ENCODE measurements around the gene CYB561.

DNA sequence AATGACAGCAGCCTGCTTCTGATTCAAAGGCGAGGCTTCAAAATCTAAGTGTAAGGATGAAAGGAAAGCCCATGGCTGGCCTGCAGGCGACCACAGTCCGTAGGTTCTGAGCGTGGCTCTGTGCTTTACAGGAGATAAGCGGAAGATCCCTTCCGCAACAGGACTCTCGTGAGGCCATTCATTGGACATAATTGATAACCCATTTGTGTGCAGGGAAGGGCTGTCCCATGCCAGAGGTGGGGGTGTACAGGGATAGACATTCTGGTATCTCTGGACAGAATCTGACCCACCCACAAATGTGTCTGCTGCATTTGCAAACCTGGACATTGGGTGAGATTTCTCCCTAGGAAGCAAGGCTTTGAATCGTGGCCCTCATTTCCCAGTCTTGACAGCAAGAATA, 4.0 kb downstream of the CYB561 start:
- TF ChIP-seq, protein P1, sequence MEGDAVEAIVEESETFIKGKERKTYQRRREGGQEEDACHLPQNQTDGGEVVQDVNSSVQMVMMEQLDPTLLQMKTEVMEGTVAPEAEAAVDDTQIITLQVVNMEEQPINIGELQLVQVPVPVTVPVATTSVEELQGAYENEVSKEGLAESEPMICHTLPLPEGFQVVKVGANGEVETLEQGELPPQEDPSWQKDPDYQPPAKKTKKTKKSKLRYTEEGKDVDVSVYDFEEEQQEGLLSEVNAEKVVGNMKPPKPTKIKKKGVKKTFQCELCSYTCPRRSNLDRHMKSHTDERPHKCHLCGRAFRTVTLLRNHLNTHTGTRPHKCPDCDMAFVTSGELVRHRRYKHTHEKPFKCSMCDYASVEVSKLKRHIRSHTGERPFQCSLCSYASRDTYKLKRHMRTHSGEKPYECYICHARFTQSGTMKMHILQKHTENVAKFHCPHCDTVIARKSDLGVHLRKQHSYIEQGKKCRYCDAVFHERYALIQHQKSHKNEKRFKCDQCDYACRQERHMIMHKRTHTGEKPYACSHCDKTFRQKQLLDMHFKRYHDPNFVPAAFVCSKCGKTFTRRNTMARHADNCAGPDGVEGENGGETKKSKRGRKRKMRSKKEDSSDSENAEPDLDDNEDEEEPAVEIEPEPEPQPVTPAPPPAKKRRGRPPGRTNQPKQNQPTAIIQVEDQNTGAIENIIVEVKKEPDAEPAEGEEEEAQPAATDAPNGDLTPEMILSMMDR (IDR thresholded peaks at IDR 0.05) = no peak
- no peak for TF ChIP-seq POLR2A (IDR thresholded peaks at IDR 0.05)

Measured in right lobe of liver (tissue), 4 donors.